KG1 (cell line): Measurements from ENCODE around the gene JMJD8.
A peak's percentile ranks its signal among the peaks of the same experiment; 100 is the strongest.

Experiments used
- DNase-seq: peaks from one replicate; lab custom pipeline; 2025; lab: John Stamatoyannopoulos, UW

Gene JMJD8

DNA sequence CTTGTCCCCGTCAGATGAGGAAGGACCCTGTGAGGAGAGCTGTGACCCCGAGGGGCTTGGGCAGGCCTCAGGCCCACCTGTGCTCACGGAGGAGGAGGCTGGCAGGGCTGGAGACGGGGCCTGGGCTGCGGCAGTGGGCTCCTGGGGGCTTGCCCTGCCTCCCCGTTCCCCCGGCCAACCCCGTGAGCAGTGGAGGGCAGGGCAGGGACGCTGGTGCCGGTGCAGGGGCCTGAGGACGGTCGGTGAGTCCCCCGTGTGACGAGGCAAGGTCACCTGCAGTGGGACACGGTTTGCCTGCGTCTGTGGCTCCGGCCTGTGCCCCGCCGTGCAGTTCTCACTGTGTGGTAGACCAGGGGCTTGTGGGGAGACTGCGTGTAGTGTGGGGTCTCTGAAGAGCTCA lies 24.5 kb downstream of the JMJD8 start:
- DNase-seq, result no peak

DNA sequence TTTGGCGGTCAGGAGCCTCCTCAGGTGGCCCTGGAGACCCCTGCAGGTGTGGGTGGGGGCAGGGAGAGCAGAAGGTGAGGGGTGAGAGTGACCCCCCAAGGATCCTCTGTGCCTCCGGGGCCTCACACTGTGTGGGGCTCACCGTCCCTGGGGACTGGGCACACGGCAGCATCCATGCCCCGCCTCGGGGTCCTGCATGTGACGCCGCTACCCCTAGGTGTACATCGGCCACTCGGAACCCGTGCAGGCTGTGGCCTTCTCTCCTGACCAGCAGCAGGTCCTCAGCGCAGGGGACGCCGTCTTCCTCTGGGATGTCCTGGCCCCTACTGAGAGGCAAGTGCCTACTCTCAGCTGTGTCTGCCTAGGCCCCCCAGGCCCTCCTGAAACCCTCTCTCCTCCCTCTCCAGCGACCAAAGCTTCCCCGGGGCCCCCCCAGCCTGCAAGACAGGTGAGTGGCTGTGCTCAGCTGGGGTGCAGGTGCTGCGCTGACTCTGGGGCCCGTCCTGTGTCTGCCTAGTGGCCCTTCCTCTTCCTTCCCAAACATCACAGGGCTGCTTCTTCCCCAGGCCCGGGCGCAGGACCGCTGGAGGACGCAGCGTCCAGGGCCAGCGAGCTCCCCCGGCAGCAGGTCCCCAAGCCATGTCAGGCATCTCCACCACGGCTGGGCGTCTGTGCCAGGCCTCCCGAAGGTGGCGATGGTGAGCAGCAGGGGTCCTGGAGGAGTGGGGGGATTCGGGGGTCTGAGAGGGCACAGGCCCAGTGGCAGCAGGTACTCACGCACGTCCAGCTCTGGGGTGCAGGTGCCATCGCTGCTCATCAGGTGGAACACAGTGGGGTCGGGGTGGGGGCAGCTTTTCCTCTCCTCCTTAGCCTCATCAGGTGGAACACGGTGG lies 25.2 kb downstream of the JMJD8 start:
- no peak for DNase-seq

DNA sequence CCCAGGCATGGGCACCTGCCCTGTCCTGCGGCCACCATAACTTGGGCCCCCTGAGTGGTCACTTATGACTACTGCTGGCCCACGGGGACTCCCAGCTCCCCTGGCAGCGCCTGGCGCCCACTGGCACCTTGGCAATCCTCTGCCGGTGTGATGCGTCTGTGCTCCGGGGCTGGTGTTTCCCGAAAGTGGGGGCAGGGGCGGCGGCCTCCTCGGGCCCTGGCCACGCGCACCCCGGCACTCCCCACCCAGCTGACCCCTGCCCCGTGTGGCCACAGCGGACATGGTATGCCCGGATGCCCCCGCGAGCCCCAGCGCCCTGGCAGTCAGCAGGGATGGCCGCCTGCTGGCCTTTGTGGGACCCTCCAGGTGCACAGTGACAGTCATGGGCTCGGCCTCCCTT lies 26.6 kb downstream of the JMJD8 start:
- no peak for DNase-seq

DNA sequence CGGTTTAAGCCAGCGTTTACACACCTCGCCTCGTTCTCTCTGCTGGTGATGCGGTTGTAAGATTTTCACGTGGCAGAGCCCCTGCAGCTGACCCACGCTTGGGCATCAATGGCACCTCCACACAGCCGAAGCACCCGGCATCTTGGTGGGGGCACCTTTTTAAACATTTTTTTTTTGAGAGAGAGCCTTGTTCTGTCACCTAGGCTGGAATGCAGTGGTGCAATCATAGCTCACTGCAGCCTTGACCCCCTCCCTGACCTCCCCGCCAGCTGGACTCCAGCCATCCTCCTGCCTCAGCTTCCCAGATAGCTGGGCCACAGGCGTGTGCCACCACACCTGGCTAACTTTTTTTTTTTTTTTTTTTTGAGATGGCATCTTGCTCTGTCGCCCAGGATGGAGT lies 30.1 kb downstream of the JMJD8 start:
- DNase-seq, result no peak

- DNase-seq, result no peak
Observed at GRCh38 chr16:652454-653305, 31.5 kb downstream of the JMJD8 start.

GRCh38 chr16:651844-652243 lies 32.3 kb downstream of the JMJD8 start:
- no peak for DNase-seq

GRCh38 chr16:649631-650030 lies 34.5 kb downstream of the JMJD8 start:
- DNase-seq, result no peak

- DNase-seq, result peak; percentile 84
Observed at GRCh38 chr16:648781-649589, 35.1 kb downstream of the JMJD8 start, which contains the start of gene WDR90. TSS of gene WDR90 (plus strand) at chr16:649365. CDS start at chr16:649417, 52 bp downstream.

- DNase-seq, result peak; percentile 67
Observed at GRCh38 chr16:648071-648780, 35.9 kb downstream of the JMJD8 start.

DNA sequence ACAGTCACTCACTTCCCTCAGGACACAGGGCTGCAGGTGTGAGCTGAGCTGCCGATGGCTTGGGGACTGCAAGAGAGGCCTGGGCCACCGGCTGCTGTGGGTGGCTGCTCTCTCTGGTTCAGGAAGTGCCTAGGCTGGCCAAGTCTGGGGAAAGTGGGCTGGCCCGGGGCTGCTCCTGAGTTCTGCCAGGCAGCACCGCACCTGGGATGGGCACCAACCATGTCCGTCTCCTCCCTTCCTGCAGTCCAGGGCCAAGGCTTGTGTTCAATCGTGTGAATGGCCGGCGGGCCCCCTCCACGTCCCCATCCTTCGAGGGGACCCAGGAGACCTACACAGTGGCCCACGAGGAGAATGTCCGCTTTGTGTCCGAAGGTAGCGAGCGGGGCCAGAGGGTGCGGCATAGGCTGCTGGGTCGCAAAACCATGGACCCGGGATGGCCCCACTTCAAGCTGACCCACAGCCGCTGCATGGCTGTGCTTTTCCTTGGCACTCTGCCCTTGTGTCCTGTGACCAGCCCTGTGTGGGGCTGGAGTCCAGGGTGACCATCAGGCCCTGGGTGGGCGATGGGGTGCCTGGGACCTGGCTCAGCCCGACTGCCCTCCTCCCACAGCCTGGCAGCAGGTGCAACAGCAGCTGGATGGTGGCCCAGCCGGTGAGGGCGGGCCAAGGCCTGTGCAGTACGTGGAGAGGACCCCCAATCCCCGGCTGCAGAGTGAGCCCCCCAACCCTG lies 36.8 kb downstream of the JMJD8 start:
- no peak for DNase-seq

- DNase-seq, result no peak
Observed at GRCh38 chr16:646679-647172, 37.4 kb downstream of the JMJD8 start.

DNA sequence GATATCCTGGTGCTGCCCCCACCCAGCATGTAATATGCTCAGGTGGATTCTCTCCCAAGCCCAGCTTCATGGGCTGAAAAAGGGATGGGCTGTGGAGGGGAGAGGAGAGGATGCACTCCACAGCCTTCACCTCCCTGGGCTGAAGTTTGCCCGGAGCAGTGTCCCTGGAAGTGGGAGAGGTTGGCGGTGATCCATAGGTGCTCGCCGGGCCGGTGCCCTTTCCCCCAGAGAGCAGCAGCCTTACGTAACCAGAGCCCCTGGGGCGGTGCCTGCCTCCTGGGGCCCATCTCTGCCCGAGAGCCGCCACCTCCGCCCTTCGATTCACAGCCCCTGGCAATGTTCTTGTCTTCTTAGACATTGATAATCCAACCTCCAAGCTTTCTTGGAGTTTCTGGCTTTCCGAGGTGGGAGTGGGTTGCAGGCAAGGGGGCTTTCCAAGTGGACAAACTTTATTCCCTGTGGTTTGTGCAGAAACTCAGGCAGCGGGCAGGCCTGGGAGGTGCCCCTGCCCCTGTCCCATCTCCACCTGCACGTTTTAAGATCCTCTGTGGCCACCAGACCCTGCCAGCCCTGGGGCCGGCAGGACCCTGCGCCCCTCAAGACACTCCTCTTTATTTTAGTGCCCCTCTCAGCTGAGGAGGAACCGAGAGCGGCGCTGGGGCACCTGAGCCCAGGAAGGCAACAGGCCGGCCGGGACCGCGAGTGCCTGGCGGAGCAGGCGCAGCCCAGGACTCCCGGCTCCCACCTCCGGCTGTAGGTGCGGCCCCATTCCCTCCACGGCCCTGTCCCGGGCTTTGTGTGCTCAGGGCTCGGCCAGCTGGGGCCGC lies 38.1 kb downstream of the JMJD8 start:
- no peak for DNase-seq

- DNase-seq, result no peak
Observed at GRCh38 chr16:644556-644955, 39.6 kb downstream of the JMJD8 start.

- DNase-seq, result no peak
Observed at GRCh38 chr16:643050-643368, 41.1 kb downstream of the JMJD8 start.

DNA sequence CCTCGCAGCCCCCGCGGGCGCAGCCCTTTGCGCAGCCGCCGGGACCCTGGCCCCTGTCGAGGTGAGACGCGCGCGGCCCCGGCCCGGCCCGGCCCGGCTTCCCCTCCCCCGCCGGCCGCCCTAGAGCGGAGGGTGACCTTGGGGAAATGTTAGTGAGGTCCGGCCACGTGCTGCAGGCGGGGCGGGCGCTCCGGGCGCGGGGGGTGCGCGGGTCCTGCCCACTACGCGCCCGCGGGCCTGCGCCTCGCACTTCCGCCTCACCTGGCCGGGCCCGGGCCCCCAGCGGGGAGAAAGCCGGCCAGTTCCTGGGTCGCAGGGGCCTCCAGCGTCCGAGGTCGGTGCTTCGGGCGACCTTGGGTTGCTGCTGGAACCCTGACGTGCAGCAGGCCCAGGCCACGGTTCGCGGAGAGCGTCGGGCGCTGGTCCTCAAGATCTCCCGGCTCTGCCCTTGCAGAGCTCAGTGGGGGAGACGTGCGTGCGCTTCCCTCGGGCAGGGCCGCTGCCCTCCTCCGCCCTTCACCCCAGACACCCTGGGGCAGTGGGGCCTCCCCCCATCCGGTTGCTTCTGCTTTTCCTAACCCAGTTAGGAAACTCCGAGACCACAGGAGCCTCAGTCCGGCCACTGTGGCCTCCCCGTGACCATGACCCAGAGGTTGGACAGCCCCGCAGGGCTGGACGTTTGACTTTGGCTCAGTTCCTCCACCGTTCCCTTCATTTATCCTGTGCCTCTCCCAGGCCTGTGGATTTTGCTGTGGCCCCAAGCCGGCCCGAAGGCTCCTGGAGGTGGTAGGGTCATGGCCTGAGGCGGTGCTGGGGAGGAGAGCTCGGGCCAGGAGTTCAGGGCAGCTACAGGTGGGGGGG lies 41.7 kb downstream of the JMJD8 start:
- DNase-seq, result no peak

- DNase-seq, result peak; percentile 42
Observed at GRCh38 chr16:641326-642188, 42.6 kb downstream of the JMJD8 start, which contains the start of gene MCRIP2. TSS of gene MCRIP2 (plus strand) at chr16:641828. CDS start at chr16:641992, 164 bp downstream.

- DNase-seq, result no peak
Observed at GRCh38 chr16:640614-641013, 43.5 kb downstream of the JMJD8 start.

- DNase-seq, result no peak
Observed at GRCh38 chr16:638836-639235, 45.3 kb downstream of the JMJD8 start.
